Superior temporal gyrus (tissue), 1 donor: ENCODE measurements around the gene ING1.

ENCODE experiments used
- DNase-seq: peaks from one replicate; pipeline ENCODE4 v3.0.0-alpha.2; 2016; ENCODE audit errors: extremely low spot score

Gene ING1

GRCh38 chr13:110771194-110771593, 57.7 kb downstream of the ING1 start:
- DNase-seq: no peak

- DNase-seq: no peak
These were observed 58.8 kb downstream of the ING1 start for GRCh38 chr13:110772091-110772984.
